Measurements from ENCODE around the gene OBP2A. TPM values are rescaled to one million over a fixed set of nuclear protein-coding genes. Genes with fewer than 3 reads are reported as not detected.

Gene OBP2A
- total RNA-seq, 1 donor from 2014 or later: not detected

DNA sequence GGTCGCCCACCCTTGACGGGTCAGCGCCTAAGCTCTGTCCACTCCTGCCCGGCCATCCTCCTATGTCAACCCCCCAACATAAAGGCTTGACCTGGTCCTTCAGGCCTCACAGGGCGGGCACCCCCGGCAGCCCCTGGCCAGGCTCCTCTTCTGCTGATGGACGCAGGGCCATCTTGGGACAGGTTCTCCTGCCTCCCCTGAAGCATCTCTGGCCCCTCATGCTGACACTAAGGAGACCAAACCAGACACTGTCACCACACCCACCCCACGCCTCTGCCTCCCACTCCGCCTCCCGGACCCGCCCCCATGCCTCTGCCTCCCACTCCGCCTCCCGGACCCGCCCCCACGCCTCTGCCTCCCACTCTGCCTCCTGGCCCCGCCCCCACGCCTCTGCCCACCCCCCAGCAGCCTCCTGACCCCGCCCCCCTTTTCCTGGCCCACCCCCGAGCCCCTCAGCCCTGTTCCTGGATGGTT lies 6.8 kb downstream of the OBP2A start:
- Histone ChIP-seq H3K79me2 (ENCODE audit: insufficient read depth, low read length) (no peaks in the 10 kb centered on the region), H2AFZ (ENCODE audit: low read depth, low read length) (no peak overlapping the region), H3K4me2 (ENCODE audit: low read length) (no peak overlapping the region), H3K36me3 (ENCODE audit: insufficient read depth, low read length) (no peaks in the 10 kb centered on the region), H3K27me3 (ENCODE audit: insufficient read depth, low read length) (no peaks in the 10 kb centered on the region), H3K9ac (ENCODE audit: low read length) (no peak overlapping the region), H4K20me1 (ENCODE audit: insufficient read depth, low read length) (no peaks in the 10 kb centered on the region), H3K27ac (ENCODE audit: low read depth, low read length) (no peak overlapping the region), H3K4me3 (ENCODE audit: insufficient read depth, low read depth, low read length) (no peak overlapping the region), H3K4me1 (ENCODE audit: insufficient read depth, low read length) (no peaks in the 10 kb centered on the region), H3K9me3 (ENCODE audit: insufficient read depth, low read depth, low read length) (no peaks in the 10 kb centered on the region)
- H3K4me3 Mint-ChIP-seq (ENCODE audit: unreplicated experiment): no peak overlapping the region
- peaks cover 14% of the 10 kb centered on the region for H3K27me3 Mint-ChIP-seq (ENCODE audit: low read depth, unreplicated experiment)
- H3K4me1 Mint-ChIP-seq (ENCODE audit: low read depth, unreplicated experiment): no peaks in the 10 kb centered on the region
- peaks cover 7% of the 10 kb centered on the region for H3K9me3 Mint-ChIP-seq (ENCODE audit: unreplicated experiment)
- DNase-seq (ENCODE audit: low read depth) (no peak), FAIRE-seq (no peak)
- H3K36me3 Mint-ChIP-seq (ENCODE audit: low read depth, unreplicated experiment): no peaks in the 10 kb centered on the region
- no peak overlapping the region for H3K27ac Mint-ChIP-seq (ENCODE audit: unreplicated experiment)
- TF ChIP-seq, protein P1, sequence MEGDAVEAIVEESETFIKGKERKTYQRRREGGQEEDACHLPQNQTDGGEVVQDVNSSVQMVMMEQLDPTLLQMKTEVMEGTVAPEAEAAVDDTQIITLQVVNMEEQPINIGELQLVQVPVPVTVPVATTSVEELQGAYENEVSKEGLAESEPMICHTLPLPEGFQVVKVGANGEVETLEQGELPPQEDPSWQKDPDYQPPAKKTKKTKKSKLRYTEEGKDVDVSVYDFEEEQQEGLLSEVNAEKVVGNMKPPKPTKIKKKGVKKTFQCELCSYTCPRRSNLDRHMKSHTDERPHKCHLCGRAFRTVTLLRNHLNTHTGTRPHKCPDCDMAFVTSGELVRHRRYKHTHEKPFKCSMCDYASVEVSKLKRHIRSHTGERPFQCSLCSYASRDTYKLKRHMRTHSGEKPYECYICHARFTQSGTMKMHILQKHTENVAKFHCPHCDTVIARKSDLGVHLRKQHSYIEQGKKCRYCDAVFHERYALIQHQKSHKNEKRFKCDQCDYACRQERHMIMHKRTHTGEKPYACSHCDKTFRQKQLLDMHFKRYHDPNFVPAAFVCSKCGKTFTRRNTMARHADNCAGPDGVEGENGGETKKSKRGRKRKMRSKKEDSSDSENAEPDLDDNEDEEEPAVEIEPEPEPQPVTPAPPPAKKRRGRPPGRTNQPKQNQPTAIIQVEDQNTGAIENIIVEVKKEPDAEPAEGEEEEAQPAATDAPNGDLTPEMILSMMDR (IDR thresholded peaks at IDR 0.05; ENCODE audit: insufficient read depth, low read depth, low read length): no peak
- no peak for TF ChIP-seq EZH2 (IDR thresholded peaks at IDR 0.05; ENCODE audit: insufficient read depth, low read length)

DNA sequence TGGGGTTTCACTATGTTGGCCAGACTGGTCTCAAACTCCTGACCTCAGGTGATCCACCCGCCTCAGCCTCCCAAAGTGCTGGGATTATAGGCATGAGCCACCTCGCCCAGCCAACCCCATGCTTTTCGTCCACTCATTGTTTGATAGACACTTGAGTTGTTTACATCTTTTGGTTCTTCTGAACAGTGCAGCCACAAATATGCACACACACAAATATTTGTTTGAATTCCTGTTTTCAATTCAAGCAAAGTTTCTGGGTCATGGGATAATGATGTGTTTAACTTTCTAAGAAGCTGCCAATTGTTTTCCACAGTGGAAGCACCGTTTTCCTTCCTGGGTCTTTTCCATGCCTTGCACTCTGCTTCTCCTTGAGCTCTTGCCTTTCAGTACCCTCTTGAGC lies 8.8 kb downstream of the OBP2A start:
- Histone ChIP-seq H3K9ac (ENCODE audit: low read length) (no peak overlapping the region), H3K9me3 (ENCODE audit: insufficient read depth, low read depth, low read length) (no peaks in the 10 kb centered on the region)
- H3K36me3 Mint-ChIP-seq (ENCODE audit: low read depth, unreplicated experiment): no peaks in the 10 kb centered on the region

DNA sequence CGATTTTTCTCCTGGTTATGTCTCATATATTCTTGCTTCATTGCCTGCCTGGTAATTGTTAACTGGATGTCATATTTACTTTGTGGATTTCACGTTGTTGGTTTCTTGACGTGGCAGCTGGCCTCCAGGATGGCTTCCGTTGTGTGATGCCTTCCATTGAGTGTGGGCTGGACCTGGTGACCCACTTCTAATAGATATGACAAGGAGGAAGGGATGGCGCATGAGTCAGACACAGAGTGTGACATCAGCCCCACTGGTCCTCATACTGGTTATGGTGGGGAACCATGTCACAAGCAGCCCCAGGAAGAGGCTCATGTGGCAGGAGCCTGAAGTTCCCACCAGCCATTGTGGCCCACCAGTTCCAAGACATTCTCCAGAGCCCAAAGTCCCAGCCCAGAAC lies 9.3 kb downstream of the OBP2A start:
- H3K4me3 Mint-ChIP-seq (ENCODE audit: unreplicated experiment): no peak overlapping the region
- DNase-seq (ENCODE audit: low read depth): no peak
- H4K20me1 ChIP-seq (ENCODE audit: insufficient read depth, low read length): no peaks in the 10 kb centered on the region
- no peak overlapping the region for H3K4me3 ChIP-seq (ENCODE audit: insufficient read depth, low read depth, low read length)
- no peaks in the 10 kb centered on the region for H3K79me2 ChIP-seq (ENCODE audit: insufficient read depth, low read length)
- H3K27me3 Mint-ChIP-seq (ENCODE audit: low read depth, unreplicated experiment): peaks cover 18% of the 10 kb centered on the region
- H3K4me1 Mint-ChIP-seq (ENCODE audit: low read depth, unreplicated experiment): no peaks in the 10 kb centered on the region
- H3K9me3 Mint-ChIP-seq (ENCODE audit: unreplicated experiment): peaks cover 7% of the 10 kb centered on the region
- no peak overlapping the region for H3K27ac ChIP-seq (ENCODE audit: low read depth, low read length)
- H3K27ac Mint-ChIP-seq (ENCODE audit: unreplicated experiment): no peak overlapping the region
- no peaks in the 10 kb centered on the region for H3K27me3 ChIP-seq (ENCODE audit: insufficient read depth, low read length)
- TF ChIP-seq, protein P1 (IDR thresholded peaks at IDR 0.05; ENCODE audit: insufficient read depth, low read depth, low read length): no peak
- no peaks in the 10 kb centered on the region for H3K4me1 ChIP-seq (ENCODE audit: insufficient read depth, low read length)
- H2AFZ ChIP-seq (ENCODE audit: low read depth, low read length): no peak overlapping the region
- no peaks in the 10 kb centered on the region for H3K36me3 Mint-ChIP-seq (ENCODE audit: low read depth, unreplicated experiment)
- H3K4me2 ChIP-seq (ENCODE audit: low read length): no peak overlapping the region
- no peaks in the 10 kb centered on the region for H3K36me3 ChIP-seq (ENCODE audit: insufficient read depth, low read length)
- FAIRE-seq: no peak
- no peaks in the 10 kb centered on the region for H3K9me3 ChIP-seq (ENCODE audit: insufficient read depth, low read depth, low read length)
- no peak overlapping the region for H3K9ac ChIP-seq (ENCODE audit: low read length)

More for the DNA sequence above, 8.8 kb downstream of the OBP2A start:
- H2AFZ ChIP-seq (ENCODE audit: low read depth, low read length): no peak overlapping the region
- H3K79me2 ChIP-seq (ENCODE audit: insufficient read depth, low read length): no peaks in the 10 kb centered on the region
- H3K27me3 ChIP-seq (ENCODE audit: insufficient read depth, low read length): no peaks in the 10 kb centered on the region
- no peak for FAIRE-seq
- Mint-ChIP-seq H3K27me3 (ENCODE audit: low read depth, unreplicated experiment) (peaks cover 18% of the 10 kb centered on the region), H3K4me1 (ENCODE audit: low read depth, unreplicated experiment) (no peaks in the 10 kb centered on the region), H3K27ac (ENCODE audit: unreplicated experiment) (no peak overlapping the region), H3K4me3 (ENCODE audit: unreplicated experiment) (no peak overlapping the region), H3K9me3 (ENCODE audit: unreplicated experiment) (peaks cover 7% of the 10 kb centered on the region)
- H3K4me2 ChIP-seq (ENCODE audit: low read length): no peak overlapping the region
- H4K20me1 ChIP-seq (ENCODE audit: insufficient read depth, low read length): no peaks in the 10 kb centered on the region
- no peaks in the 10 kb centered on the region for H3K4me1 ChIP-seq (ENCODE audit: insufficient read depth, low read length)
- no peaks in the 10 kb centered on the region for H3K36me3 ChIP-seq (ENCODE audit: insufficient read depth, low read length)
- DNase-seq (ENCODE audit: low read depth): no peak
- TF ChIP-seq EZH2 (IDR thresholded peaks at IDR 0.05; ENCODE audit: insufficient read depth, low read length): no peak
- TF ChIP-seq, protein P1 (IDR thresholded peaks at IDR 0.05; ENCODE audit: insufficient read depth, low read depth, low read length): no peak
- H3K27ac ChIP-seq (ENCODE audit: low read depth, low read length): no peak overlapping the region
- no peak overlapping the region for H3K4me3 ChIP-seq (ENCODE audit: insufficient read depth, low read depth, low read length)
